ENCODE results near the gene TIAM1. TPM values are rescaled to one million over a fixed set of nuclear protein-coding genes. Genes with fewer than 3 reads are reported as not detected.

The TIAM1 gene
- total and polyA plus RNA-seq, 2 of the 8 experiments (the other 6 are each of a cell fraction or from before 2014, with no cell fraction given): 10.1 to 30.7 TPM

DNA sequence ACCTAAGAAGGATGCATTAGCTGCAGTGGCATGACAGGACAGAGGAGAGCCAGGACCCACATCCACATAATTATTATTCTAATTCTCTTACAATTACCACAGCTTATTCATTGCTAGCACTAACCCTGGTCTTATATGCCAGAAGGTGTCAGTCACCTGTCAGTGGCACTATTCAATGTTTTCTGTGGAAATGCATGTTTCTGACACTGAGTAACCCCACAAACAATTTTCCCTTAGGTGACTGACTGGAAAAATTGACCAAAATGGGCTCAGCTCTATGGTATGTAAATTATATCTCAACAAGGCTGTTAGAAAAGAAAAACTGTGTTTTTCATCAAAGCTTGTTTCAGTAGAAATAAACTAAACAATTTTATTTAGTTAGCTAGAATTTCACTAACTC lies 187.9 kb downstream of the TIAM1 start (continued):
- TF ChIP-seq SP2 (IDR thresholded peaks at IDR 0.05; ENCODE audit: low read length) (no peak), YY1 (IDR thresholded peaks at IDR 0.05; ENCODE audit: low read depth, low read length) (no peak), BRCA1 (IDR thresholded peaks at IDR 0.05; ENCODE audit: low read depth, low read length) (no peak), GABPA (IDR thresholded peaks at IDR 0.05; ENCODE audit: borderline replicate concordance, insufficient read depth, low read length) (no peak)
